Cardiac muscle cell (in vitro differentiated cells and primary cell): ENCODE measurements around the gene CYP8B1. TPM values are rescaled to one million over a fixed set of nuclear protein-coding genes. Genes with fewer than 3 reads are reported as not detected.
A peak's percentile ranks its signal among the peaks of the same experiment; 100 is the strongest.

ENCODE experiments used
- DNase-seq, 2 donors: peaks; one replicate each; pipeline versions ENCODE4 v3.0.0 to v3.0.0-alpha.2; 2010 to 2017; ENCODE audit warnings: low read depth in 1 of 2, low spot score in 1 of 2
- H3K27ac ChIP-seq: fragments of 200-600 bp; sonication (generic); 2 replicates; pipeline ENCODE4 v1.5.1; 2016
- H3K27me3 ChIP-seq: fragments of 200-600 bp; sonication (generic); 2 replicates; pipeline ENCODE4 v1.6.0; 2016; ENCODE audit warnings: control low read depth
- H3K36me3 ChIP-seq: fragments of 200-600 bp; sonication (generic); 2 replicates; pipeline ENCODE4 v1.5.1; 2016; ENCODE audit warnings: control low read depth
- H3K4me1 ChIP-seq: fragments of 200-600 bp; sonication (generic); 2 replicates; pipeline ENCODE4 v1.8.1; 2017; ENCODE audit warnings: low read depth, mild to moderate bottlenecking, mixed run types
- H3K4me3 ChIP-seq: fragments of 200-600 bp; sonication (generic); 2 replicates; pipeline ENCODE4 v1.5.1; 2016; ENCODE audit warnings: mild to moderate bottlenecking
- H3K9me3 ChIP-seq: fragments of 200-600 bp; sonication (generic); 2 replicates; pipeline ENCODE4 v1.5.1; 2017; ENCODE audit warnings: low read depth, mild to moderate bottlenecking, control low read depth
- polyA plus RNA-seq: library from polyadenylated mRNA; unstranded; fragments of >200 nt; fragmentation: Nextera tagmentation; extraction: Ambion mirVana; gene quantifications from 2 replicates; pipeline ENCODE4 v1.2.1, GENCODE V29; 2016
- total RNA-seq: library from RNA; depleted of rRNA; stranded (reverse); fragments of >200 nt; gene quantifications from 2 replicates; pipeline ENCODE4 v1.2.3, GENCODE V29; 2016
- TF ChIP-seq, protein P1 (sequence below): IDR thresholded peaks from 2 replicates; pipeline ENCODE4 v1.5.1; 2012; ENCODE audit warnings: low read depth, mild to moderate bottlenecking, low read length

Gene CYP8B1
- total and polyA plus RNA-seq, 2 experiments from 2014 or later = not detected

DNA sequence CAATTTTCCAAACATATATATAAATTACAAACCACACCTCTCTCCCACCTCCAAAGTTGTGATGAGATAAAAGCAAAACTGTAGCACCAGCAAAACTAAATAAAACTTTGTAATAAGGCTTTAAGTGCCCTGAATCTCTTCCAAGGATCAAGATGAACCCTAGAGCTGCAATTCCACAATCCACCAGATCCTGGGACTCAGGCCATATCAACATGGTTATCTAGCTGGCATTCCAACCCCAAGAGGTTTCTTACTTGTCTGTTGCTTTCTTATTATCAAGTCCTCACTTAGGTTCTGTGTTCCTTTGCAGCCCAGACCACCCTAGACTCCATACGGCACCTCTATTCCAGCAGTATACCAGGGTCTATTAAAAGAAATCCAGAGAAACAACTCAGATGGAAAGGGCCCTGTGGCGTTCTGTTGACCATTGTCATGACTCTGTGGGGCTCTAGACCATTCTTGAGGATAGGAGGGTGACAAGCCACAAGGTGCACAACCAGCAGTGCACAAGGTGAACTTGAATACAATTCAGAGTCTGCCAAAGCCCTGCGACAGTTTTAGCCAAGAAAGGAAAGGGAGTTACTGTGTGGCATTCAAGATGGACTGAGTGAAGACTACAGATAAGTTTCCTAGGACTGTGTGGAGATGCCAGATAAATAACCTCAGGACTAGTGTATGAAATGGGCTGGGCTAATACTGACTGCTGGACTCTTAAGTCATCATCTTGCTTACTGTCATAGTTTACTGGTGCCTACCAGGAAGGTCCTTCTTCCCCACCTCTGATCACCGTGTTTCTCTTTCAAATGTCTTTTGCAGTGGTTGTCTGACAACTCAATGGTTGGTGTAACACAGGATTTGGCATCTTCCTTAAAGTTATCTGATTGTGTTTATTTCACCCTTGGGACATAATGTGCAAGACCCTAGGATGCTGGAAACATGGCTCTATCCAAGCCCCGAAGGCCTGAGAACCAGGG is 39.2 kb downstream of the CYP8B1 start:
- no peak overlapping the region for H3K27ac ChIP-seq
- no peaks in the 10 kb centered on the region for H3K27me3 ChIP-seq
- no peak overlapping the region for H3K4me3 ChIP-seq
- no peaks in the 10 kb centered on the region for H3K9me3 ChIP-seq
- no peak for DNase-seq
- TF ChIP-seq, protein P1, sequence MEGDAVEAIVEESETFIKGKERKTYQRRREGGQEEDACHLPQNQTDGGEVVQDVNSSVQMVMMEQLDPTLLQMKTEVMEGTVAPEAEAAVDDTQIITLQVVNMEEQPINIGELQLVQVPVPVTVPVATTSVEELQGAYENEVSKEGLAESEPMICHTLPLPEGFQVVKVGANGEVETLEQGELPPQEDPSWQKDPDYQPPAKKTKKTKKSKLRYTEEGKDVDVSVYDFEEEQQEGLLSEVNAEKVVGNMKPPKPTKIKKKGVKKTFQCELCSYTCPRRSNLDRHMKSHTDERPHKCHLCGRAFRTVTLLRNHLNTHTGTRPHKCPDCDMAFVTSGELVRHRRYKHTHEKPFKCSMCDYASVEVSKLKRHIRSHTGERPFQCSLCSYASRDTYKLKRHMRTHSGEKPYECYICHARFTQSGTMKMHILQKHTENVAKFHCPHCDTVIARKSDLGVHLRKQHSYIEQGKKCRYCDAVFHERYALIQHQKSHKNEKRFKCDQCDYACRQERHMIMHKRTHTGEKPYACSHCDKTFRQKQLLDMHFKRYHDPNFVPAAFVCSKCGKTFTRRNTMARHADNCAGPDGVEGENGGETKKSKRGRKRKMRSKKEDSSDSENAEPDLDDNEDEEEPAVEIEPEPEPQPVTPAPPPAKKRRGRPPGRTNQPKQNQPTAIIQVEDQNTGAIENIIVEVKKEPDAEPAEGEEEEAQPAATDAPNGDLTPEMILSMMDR = no peak
- no peaks in the 10 kb centered on the region for H3K4me1 ChIP-seq
- H3K36me3 ChIP-seq = no peaks in the 10 kb centered on the region

DNA sequence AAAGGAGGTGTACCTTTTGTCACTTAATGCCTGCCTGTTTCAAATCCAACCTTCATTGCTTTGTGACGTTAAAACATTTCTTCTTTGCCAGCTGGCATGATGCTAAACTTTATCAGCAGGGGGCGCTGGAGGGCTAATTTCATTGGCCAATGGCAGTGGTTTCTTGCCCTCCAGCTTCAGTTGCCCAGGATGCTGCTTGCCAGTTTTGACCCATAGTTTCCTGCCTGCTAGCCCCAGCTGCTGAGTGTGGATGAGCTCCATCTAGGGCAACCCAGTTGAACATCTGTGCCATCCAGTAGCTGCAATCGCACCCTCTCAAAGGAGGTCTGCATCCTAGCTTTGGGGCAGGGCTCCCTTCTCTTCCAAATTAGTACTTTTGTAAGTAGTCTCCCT is 44.4 kb downstream of the CYP8B1 start:
- TF ChIP-seq, protein P1 = peak; percentile 76
- H3K27ac ChIP-seq = no peak overlapping the region
- H3K4me1 ChIP-seq = no peaks in the 10 kb centered on the region
- H3K36me3 ChIP-seq = no peaks in the 10 kb centered on the region
- H3K4me3 ChIP-seq = no peak overlapping the region
- peak; percentile 71 to 80 for DNase-seq
- no peaks in the 10 kb centered on the region for H3K9me3 ChIP-seq
- no peaks in the 10 kb centered on the region for H3K27me3 ChIP-seq

DNA sequence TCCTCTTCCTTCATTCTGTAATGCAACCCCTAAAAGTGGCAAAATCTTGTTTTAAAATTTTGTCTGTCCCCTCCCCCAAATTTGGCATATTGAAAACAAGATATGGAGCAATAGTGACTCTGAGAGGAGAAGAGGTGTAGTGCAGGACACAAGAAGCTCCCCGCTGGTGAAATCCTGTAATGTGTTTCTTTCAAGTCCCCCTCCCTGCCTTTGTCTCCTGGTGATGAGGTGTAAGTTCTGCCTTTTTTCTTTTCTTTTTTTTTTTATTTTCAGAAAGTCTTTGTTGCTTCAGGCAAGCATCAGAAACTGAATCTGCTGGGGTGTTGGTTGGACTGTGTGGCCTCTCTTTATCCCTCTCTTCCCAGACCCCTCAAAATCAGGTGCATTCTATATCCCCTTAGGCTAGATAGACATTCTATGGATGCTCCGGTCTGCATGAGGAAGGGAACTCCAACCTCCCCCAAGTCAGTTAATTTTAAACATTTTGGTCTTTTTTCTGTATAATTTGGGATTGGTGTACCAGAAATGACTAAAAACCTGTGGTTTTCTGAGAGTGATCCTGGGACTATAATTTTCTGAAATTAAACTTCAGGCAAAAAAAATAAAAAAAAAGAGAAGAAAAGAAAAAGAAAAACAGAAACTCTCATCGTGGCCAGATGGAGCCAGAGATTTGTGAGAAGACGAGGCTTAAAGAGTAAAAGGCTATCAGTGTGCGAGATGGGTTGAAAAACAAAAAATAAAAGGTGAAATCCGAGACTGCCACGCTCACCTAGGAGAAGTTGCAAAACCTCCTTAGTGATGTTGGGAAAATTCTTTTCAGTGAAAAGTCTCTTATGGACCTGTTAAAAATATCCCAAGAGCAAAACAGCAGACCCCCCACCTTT is 45.0 kb downstream of the CYP8B1 start:
- H3K36me3 ChIP-seq = no peaks in the 10 kb centered on the region
- TF ChIP-seq, protein P1 = peak; percentile 48
- peak; percentile 50 to 75 for DNase-seq
- H3K9me3 ChIP-seq = no peaks in the 10 kb centered on the region
- no peaks in the 10 kb centered on the region for H3K4me1 ChIP-seq
- H3K27ac ChIP-seq = no peak overlapping the region
- no peaks in the 10 kb centered on the region for H3K27me3 ChIP-seq
- no peak overlapping the region for H3K4me3 ChIP-seq

GRCh38 chr3:42829628-42830436 is 45.8 kb downstream of the CYP8B1 start:
- no peak overlapping the region for H3K27ac ChIP-seq
- H3K27me3 ChIP-seq = no peaks in the 10 kb centered on the region
- DNase-seq = no peak
- no peak overlapping the region for H3K4me3 ChIP-seq
- TF ChIP-seq, protein P1 = no peak
- H3K9me3 ChIP-seq = no peaks in the 10 kb centered on the region
- no peaks in the 10 kb centered on the region for H3K36me3 ChIP-seq
- H3K4me1 ChIP-seq = no peaks in the 10 kb centered on the region

DNA sequence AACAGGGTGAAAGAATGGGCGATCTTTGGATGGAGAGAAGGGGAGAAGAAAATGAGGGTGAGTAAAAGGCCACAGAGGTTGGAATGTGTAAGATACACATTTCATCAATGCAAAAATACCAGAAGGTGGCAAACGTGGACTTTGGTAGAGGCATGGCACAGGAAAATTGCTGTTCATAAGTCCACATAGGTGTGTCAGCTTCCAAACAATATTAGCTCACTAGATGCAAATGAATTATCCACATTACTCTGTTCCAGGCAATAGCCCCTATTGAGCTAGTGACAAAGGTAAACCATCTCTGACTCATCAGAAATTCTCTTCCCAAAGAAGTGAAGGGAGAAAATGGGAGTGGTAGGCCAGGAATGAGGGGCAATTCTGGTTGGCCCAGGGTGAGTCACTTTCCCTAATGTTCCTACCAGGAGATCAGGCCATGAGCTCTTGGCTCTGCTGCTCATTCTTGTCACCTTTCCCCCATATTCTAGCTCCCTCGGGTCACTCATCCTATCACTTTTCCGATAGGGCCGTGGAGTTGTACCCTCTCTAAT is 46.5 kb downstream of the CYP8B1 start:
- H3K4me1 ChIP-seq = no peaks in the 10 kb centered on the region
- H3K27ac ChIP-seq = no peak overlapping the region
- DNase-seq = no peak
- TF ChIP-seq, protein P1 = no peak
- H3K9me3 ChIP-seq = no peaks in the 10 kb centered on the region
- H3K4me3 ChIP-seq = no peak overlapping the region
- H3K27me3 ChIP-seq = no peaks in the 10 kb centered on the region
- no peaks in the 10 kb centered on the region for H3K36me3 ChIP-seq
